ENCODE data around the gene PRR30.

Gene PRR30

GRCh38 chr2:27089111-27089954, 49.9 kb downstream of the PRR30 start (continued):
- no peak for TF ChIP-seq ZNF148 (tag by site-specific recombination; IDR thresholded peaks at IDR 0.05; ENCODE audit: borderline replicate concordance)
- TF ChIP-seq HIC1 (tag by site-specific recombination; IDR thresholded peaks at IDR 0.05) = no peak
- no peak for TF ChIP-seq ZNF561 (tag by site-specific recombination; IDR thresholded peaks at IDR 0.05; ENCODE audit: borderline replicate concordance)
- no peak for TF ChIP-seq ZNF391 (tag by site-specific recombination; IDR thresholded peaks at IDR 0.05; ENCODE audit: borderline replicate concordance, low read depth)
- TF ChIP-seq ZNF366 (tag by site-specific recombination; conservative IDR thresholded peaks at IDR 0.05) = no peak
- no peak for TF ChIP-seq ZBTB6 (tag by site-specific recombination; IDR thresholded peaks at IDR 0.05)
- TF ChIP-seq TCF7L2 (IDR thresholded peaks at IDR 0.05; ENCODE audit: borderline replicate concordance, low read depth, low read length) = no peak

- Histone ChIP-seq H3K36me3 (ENCODE audit: control insufficient read depth in 2 of 2, insufficient read depth in 1 of 2, low read length in 2 of 2) (peaks cover 0 to 25% of the 10 kb centered on the region in 2 experiments; a peak in 1 of 3 replicates), H3K4me3 (ENCODE audit: low read depth, low read length) (no peak overlapping the region), H3K9me3 (ENCODE audit: control insufficient read depth, insufficient read depth, low read depth, low read length) (no peaks in the 10 kb centered on the region), H3K4me1 (ENCODE audit: control insufficient read depth, insufficient read depth, low read length) (peaks cover 5% of the 10 kb centered on the region; the same call in 1 of the 2 replicates), H3K27ac (ENCODE audit: extremely low read depth, low read depth, low read length) (no peak overlapping the region)
- TF ChIP-seq ZBTB7A (tag by site-specific recombination; IDR thresholded peaks at IDR 0.05; ENCODE audit: low read depth) (no peak), ZNF664 (tag by site-specific recombination; IDR thresholded peaks at IDR 0.05) (no peak), ZEB2 (tag by site-specific recombination; IDR thresholded peaks at IDR 0.05) (no peak), ZNF350 (tag by site-specific recombination; IDR thresholded peaks at IDR 0.05) (no peak), MYNN (tag by site-specific recombination; IDR thresholded peaks at IDR 0.05; ENCODE audit: borderline replicate concordance) (no peak), ZNF571 (tag by site-specific recombination; IDR thresholded peaks at IDR 0.05) (no peak), ZNF114 (tag by site-specific recombination; IDR thresholded peaks at IDR 0.05) (no peak), ZNF23 (tag by site-specific recombination; IDR thresholded peaks at IDR 0.05; ENCODE audit: borderline replicate concordance) (no peak), ZNF837 (tag by site-specific recombination; IDR thresholded peaks at IDR 0.05) (no peak), ZNF48 (tag by site-specific recombination; IDR thresholded peaks at IDR 0.05) (no peak), PRDM2 (tag by site-specific recombination; IDR thresholded peaks at IDR 0.05; ENCODE audit: borderline replicate concordance) (no peak)
- CTCF ChIA-PET = interaction anchor here (0.6 to 1.5 kb wide), 4 partner anchors 72 to 175 kb away, joined by 3 to 4 read pairs (median 3); no protein-coding TSS in a partner anchor
- POLR2A ChIA-PET = interaction anchor here (2.8 kb wide), 1 partner anchor 39 kb away, joined by 11 read pairs; the partner anchor contains the start of gene AGBL5
Measured at GRCh38 chr2:27088634-27089033, 50.6 kb downstream of the PRR30 start.
